Left cardiac atrium (tissue), 4 donors: ENCODE results near the gene MYL11. TPM values are rescaled to one million over a fixed set of nuclear protein-coding genes. Genes with fewer than 3 reads are reported as not detected.

ENCODE experiments used
- ATAC-seq, 2 donors: fragments of 200-7000 bp; cut with Tn5 transposase; one replicate each; pipeline ENCODE4 v1.9.1; 2020; ENCODE audit warnings: mild to moderate bottlenecking in 2 of 2, moderate library complexity in 2 of 2
- DNase-seq: peaks from one replicate; pipeline ENCODE4 v3.0.0-alpha.2; 2020
- intact Hi-C, 2 donors: fragments of 100-400 bp; cut with DNase I; formaldehyde crosslinking; loops; one replicate each; pipeline versions ENCODE4 v1.14.1 to v1.15.1; 2022 to 2023
- total RNA-seq, 2 donors: library from RNA; stranded (reverse); fragmentation: NEBNext Ultra II Directional; extraction: Animal tissue kit (Norgen Biotek cat#: 25700); gene quantifications; one replicate each; pipeline ENCODE4 v1.2.1, GENCODE V29; 2021
- donor health status: DM: no; HTN: yes; CAD: no.
- donor health status: DM: no; HTN: yes; CAD: no; lungs with severe emphysema.
- donor health status: DM: yes; HTN: yes; CAD: no.
- donor health status: Dilated cardiomyopathy.

MYL11 gene
- total RNA-seq, 2 donors from 2014 or later = not detected

- intact Hi-C loops = loop anchor here in 1 of 2 donors (10.0 kb wide), 1 partner anchor 52 kb away; the partner anchor contains the start of gene ZNF771
- ATAC-seq (no peak), DNase-seq (no peak)
Observed at GRCh38 chr16:30352488-30353401, 21.9 kb upstream of the MYL11 start.

GRCh38 chr16:30353438-30354129 lies 21.0 kb upstream of the MYL11 start:
- no peak for DNase-seq
- intact Hi-C loops = loop anchor here in 1 of 2 donors (10.0 kb wide), 1 partner anchor 51 kb away; the partner anchor contains the start of gene ZNF771
- no peak for ATAC-seq

- intact Hi-C loops = loop anchor here in 1 of 2 donors (10.0 kb wide), 1 partner anchor 50 kb away; the partner anchor contains the start of gene ZNF771
- DNase-seq (no peak), ATAC-seq (peak; percentile 4 to 23)
Observed at GRCh38 chr16:30354423-30355143, 20.0 kb upstream of the MYL11 start.

- ATAC-seq (peak; percentile 91 to 93), DNase-seq (peak; percentile 98)
- intact Hi-C loops = loop anchor here in 1 of 2 donors (10.0 kb wide), 1 partner anchor 49 kb away; the partner anchor contains the start of gene ZNF771
Observed at GRCh38 chr16:30355144-30355953, 19.3 kb upstream of the MYL11 start, which contains the start of gene CD2BP2. TSS of gene CD2BP2 (minus strand) at chr16:30355308. CDS start at chr16:30354681, 627 bp downstream.

GRCh38 chr16:30355954-30356308 lies 18.7 kb upstream of the MYL11 start:
- ATAC-seq = no peak
- intact Hi-C loops = loop anchor here in 1 of 2 donors (10.0 kb wide), 1 partner anchor 49 kb away; the partner anchor contains the start of gene ZNF771
- no peak for DNase-seq

- peak in 1 of 2 donors; percentile 3 for ATAC-seq
- no peak for DNase-seq
- intact Hi-C loops = loop anchor here in 1 of 2 donors (10.0 kb wide), 1 partner anchor 48 kb away; the partner anchor contains the start of gene ZNF771
Observed at GRCh38 chr16:30356401-30357084, 18.1 kb upstream of the MYL11 start.

GRCh38 chr16:30357085-30357714 lies 17.4 kb upstream of the MYL11 start:
- DNase-seq = no peak
- intact Hi-C loops = loop anchor here in 1 of 2 donors (10.0 kb wide), 1 partner anchor 48 kb away; the partner anchor contains the start of gene ZNF771
- no peak for ATAC-seq

GRCh38 chr16:30357715-30358576 lies 16.7 kb upstream of the MYL11 start:
- ATAC-seq (no peak), DNase-seq (no peak)
- intact Hi-C loops = loop anchor here in 1 of 2 donors (10.0 kb wide), 1 partner anchor 47 kb away; the partner anchor contains the start of gene ZNF771

GRCh38 chr16:30358577-30358936 lies 16.0 kb upstream of the MYL11 start:
- DNase-seq (no peak), ATAC-seq (no peak)
- intact Hi-C loops = loop anchor here in 1 of 2 donors (10.0 kb wide), 1 partner anchor 46 kb away; the partner anchor contains the start of gene ZNF771

- ATAC-seq (no peak), DNase-seq (no peak)
- intact Hi-C loops = loop anchor here in 1 of 2 donors (10.0 kb wide), 1 partner anchor 46 kb away; the partner anchor contains the start of gene ZNF771
Observed at GRCh38 chr16:30358990-30359870, 15.4 kb upstream of the MYL11 start.

- DNase-seq = no peak
- intact Hi-C loops = loop anchor here in 1 of 2 donors (10.0 kb wide), 1 partner anchor 45 kb away; the partner anchor contains the start of gene ZNF771
- ATAC-seq = no peak
Observed at GRCh38 chr16:30359871-30360170, 14.8 kb upstream of the MYL11 start.

GRCh38 chr16:30361180-30361579 lies 13.4 kb upstream of the MYL11 start:
- intact Hi-C loops = no loop called here
- ATAC-seq (no peak), DNase-seq (no peak)

GRCh38 chr16:30365200-30365599 lies 9.4 kb upstream of the MYL11 start:
- intact Hi-C loops = no loop called here
- ATAC-seq = no peak
- no peak for DNase-seq

GRCh38 chr16:30366511-30366910 lies 8.1 kb upstream of the MYL11 start:
- no peak for DNase-seq
- ATAC-seq = no peak
- intact Hi-C loops = no loop called here

GRCh38 chr16:30367349-30368009 lies 7.1 kb upstream of the MYL11 start:
- intact Hi-C loops = no loop called here
- ATAC-seq = no peak
- DNase-seq = no peak
